Smooth muscle cell (in vitro differentiated cells): ENCODE results near the gene SLC22A31. TPM values are rescaled to one million over a fixed set of nuclear protein-coding genes. Genes with fewer than 3 reads are reported as not detected.

ENCODE experiments used
- DNase-seq: peaks from one replicate; lab custom pipeline; 2025; ENCODE audit not compliant: unreplicated experiment; lab: John Stamatoyannopoulos, UW
- H2AFZ ChIP-seq: fragments of 200-600 bp; sonication (generic); 2 replicates; pipeline ENCODE4 v1.6.0; 2016; ENCODE audit warnings: antibody characterized with exemption, low read depth, mild to moderate bottlenecking
- H3F3A ChIP-seq: fragments of 200-600 bp; sonication (generic); 2 replicates; pipeline ENCODE4 v1.6.0; 2017; ENCODE audit warnings: antibody characterized with exemption, low read depth
- H3K27ac ChIP-seq: fragments of 200-600 bp; sonication (generic); 2 replicates; pipeline ENCODE4 v1.5.1; 2016; ENCODE audit warnings: low read depth, mild to moderate bottlenecking
- H3K27me3 ChIP-seq: fragments of 200-600 bp; sonication (generic); 2 replicates; pipeline ENCODE4 v1.6.1; 2016; ENCODE audit warnings: low read depth, mild to moderate bottlenecking
- H3K36me3 ChIP-seq: fragments of 200-600 bp; sonication (generic); 2 replicates; pipeline ENCODE4 v1.5.1; 2016; ENCODE audit warnings: low read depth
- H3K4me1 ChIP-seq: fragments of 200-600 bp; sonication (generic); 2 replicates; pipeline ENCODE4 v1.5.1; 2016; ENCODE audit warnings: low read depth
- H3K4me2 ChIP-seq: fragments of 200-600 bp; sonication (generic); 2 replicates; pipeline ENCODE4 v1.6.0; 2016; ENCODE audit warnings: mild to moderate bottlenecking
- H3K4me3 ChIP-seq: fragments of 200-600 bp; sonication (generic); 2 replicates; pipeline ENCODE4 v1.5.1; 2016; ENCODE audit warnings: mild to moderate bottlenecking
- H3K79me2 ChIP-seq: fragments of 200-600 bp; sonication (generic); 2 replicates; pipeline ENCODE4 v1.6.0; 2016; ENCODE audit warnings: low read depth, mild to moderate bottlenecking
- H3K9ac ChIP-seq: fragments of 200-600 bp; sonication (generic); 2 replicates; pipeline ENCODE4 v1.6.0; 2016; ENCODE audit warnings: low read depth
- H3K9me3 ChIP-seq: fragments of 200-600 bp; sonication (generic); replicated peaks from 2 replicates; pipeline ENCODE4 v1.5.1; 2016; ENCODE audit warnings: low read depth
- H4K20me1 ChIP-seq: fragments of 200-600 bp; sonication (generic); 2 replicates; pipeline ENCODE4 v1.6.0; 2016; ENCODE audit warnings: low read depth
- CTCF ChIP-seq: fragments of 200-600 bp; sonication (generic); IDR thresholded peaks from 2 replicates; pipeline ENCODE4 v1.5.1; 2017; ENCODE audit warnings: borderline replicate concordance, mild to moderate bottlenecking, antibody characterized with exemption; ENCODE audit not compliant: insufficient read depth, poor library complexity, severe bottlenecking
- WGBS: methylation state at CpG from one replicate; pipeline ENCODE4 v1.1.7; 2016; ENCODE audit warnings: low lambda C conversion rate; 5-methylcytosine and 5-hydroxymethylcytosine counted together
- polyA plus RNA-seq: library from polyadenylated mRNA; unstranded; fragments of >200 nt; fragmentation: Nextera tagmentation; extraction: Ambion mirVana; gene quantifications from 2 replicates; pipeline ENCODE4 v1.2.1, GENCODE V29; 2016
- total RNA-seq: library from RNA; depleted of rRNA; stranded (reverse); fragments of >200 nt; gene quantifications from 2 replicates; pipeline ENCODE4 v1.2.3, GENCODE V29; 2014

SLC22A31 gene
- total and polyA plus RNA-seq, 2 experiments from 2014 or later: 0.43 TPM; not detected in 1

DNA sequence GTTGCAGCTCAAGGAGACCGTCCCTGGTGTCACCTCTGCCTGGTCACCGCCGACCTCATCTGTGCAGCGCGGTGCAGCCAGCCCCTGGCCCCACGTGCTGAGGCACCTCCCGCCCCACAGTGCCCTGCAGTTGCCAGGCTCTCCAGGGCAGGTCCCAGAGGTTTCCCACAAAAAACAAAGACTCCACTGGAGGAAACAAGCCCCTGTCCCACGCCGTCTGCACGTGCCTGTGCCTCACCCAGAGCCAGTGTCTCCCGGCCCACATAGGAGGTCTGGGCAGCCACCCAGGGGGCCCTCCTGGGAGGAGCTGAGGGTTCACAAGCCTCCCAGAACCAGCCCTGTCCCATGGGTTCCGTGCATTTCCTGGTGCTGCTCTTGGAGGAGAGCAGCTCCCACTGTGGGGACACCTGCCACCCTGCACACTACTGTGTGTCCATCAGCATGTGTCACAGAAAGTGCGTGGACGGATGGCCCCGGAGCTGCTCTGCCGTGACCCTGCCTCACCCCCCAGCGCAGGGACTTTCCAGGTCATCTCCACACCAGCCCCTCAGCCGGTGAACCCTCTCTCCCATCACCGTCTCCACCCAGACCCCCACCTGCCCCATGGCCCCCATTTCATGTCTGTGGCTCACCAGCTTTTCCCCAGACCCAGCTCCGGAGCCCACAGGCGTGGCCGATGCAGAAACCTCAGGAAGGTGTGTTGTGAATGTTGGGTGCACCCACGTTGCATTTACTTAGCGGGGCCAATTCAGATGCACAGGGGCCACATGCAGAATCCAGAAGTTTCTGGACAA lies 45.8 kb downstream of the SLC22A31 start:
- no peak for DNase-seq
- Histone ChIP-seq H3K9me3 (no peaks in the 10 kb centered on the region), H2AFZ (no peak overlapping the region), H3K27me3 (no peaks in the 10 kb centered on the region), H3K4me1 (no peaks in the 10 kb centered on the region), H3K36me3 (no peaks in the 10 kb centered on the region), H3K4me2 (no peak overlapping the region), H3K79me2 (no peaks in the 10 kb centered on the region), H4K20me1 (no peaks in the 10 kb centered on the region), H3K27ac (no peak overlapping the region), H3K9ac (no peak overlapping the region), H3F3A (no peaks in the 10 kb centered on the region), H3K4me3 (no peak overlapping the region)
- TF ChIP-seq CTCF: no peak
- 84% methylated on average over 23 of the region's 24 CpGs for WGBS

DNA sequence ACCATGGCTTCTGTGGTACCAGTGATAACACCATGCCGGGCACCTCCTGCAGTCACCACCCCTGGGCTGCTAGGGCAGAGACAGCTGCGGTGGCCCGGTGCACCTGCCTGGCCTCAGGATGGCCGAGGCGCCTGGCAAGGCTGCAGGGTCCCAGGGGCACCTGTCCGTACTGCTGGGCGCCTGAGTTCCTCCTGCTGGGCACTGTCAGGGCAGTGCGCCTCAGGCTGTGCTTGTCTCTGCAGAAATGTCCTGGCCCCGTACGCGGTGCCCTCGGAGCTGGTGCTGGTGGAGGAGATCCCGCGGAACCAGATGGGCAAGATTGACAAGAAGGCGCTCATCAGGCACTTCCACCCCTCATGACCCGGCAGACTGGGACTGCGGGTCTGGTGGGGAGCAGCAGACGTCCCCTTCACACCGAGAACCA lies 46.5 kb downstream of the SLC22A31 start:
- H3K27me3 ChIP-seq: no peaks in the 10 kb centered on the region
- no peaks in the 10 kb centered on the region for H3K36me3 ChIP-seq
- TF ChIP-seq CTCF: no peak
- no peak for DNase-seq
- no peak overlapping the region for H3K9ac ChIP-seq
- WGBS: 81% methylated on average over 19 of the region's 19 CpGs
- H3K4me1 ChIP-seq: no peaks in the 10 kb centered on the region
- H3F3A ChIP-seq: no peaks in the 10 kb centered on the region
- H3K79me2 ChIP-seq: no peaks in the 10 kb centered on the region
- H3K27ac ChIP-seq: no peak overlapping the region
- H3K4me2 ChIP-seq: no peak overlapping the region
- H3K4me3 ChIP-seq: no peak overlapping the region
- no peak overlapping the region for H2AFZ ChIP-seq
- no peaks in the 10 kb centered on the region for H3K9me3 ChIP-seq
- no peaks in the 10 kb centered on the region for H4K20me1 ChIP-seq

- Histone ChIP-seq H3K27ac (no peak overlapping the region), H3F3A (no peaks in the 10 kb centered on the region), H3K4me1 (no peaks in the 10 kb centered on the region), H3K9ac (no peak overlapping the region), H3K79me2 (no peaks in the 10 kb centered on the region), H3K4me3 (no peak overlapping the region), H2AFZ (no peak overlapping the region), H4K20me1 (no peaks in the 10 kb centered on the region), H3K9me3 (no peaks in the 10 kb centered on the region), H3K27me3 (no peaks in the 10 kb centered on the region), H3K4me2 (no peak overlapping the region), H3K36me3 (no peaks in the 10 kb centered on the region)
- DNase-seq: no peak
- 93% methylated on average over 31 of the region's 41 CpGs for WGBS
- TF ChIP-seq CTCF: no peak
Measured at GRCh38 chr16:89152831-89153700, 47.3 kb downstream of the SLC22A31 start.
